HepG2 (cell line): Measurements from ENCODE around the gene NOVA2. TPM values are rescaled to one million over a fixed set of nuclear protein-coding genes. Genes with fewer than 3 reads are reported as not detected.
A peak's percentile ranks its signal among the peaks of the same experiment; 100 is the strongest.

Experiments used
- CTCF ChIP-seq: sonication (generic); formaldehyde crosslinking; IDR thresholded peaks from 2 replicates; pipeline ENCODE4 v1.5.0; 2020; ENCODE audit warnings: mild to moderate bottlenecking, missing genetic modification reagents, moderate library complexity
- FOXM1 ChIP-seq: sonication (generic); formaldehyde crosslinking; IDR thresholded peaks from 2 replicates; pipeline ENCODE4 v1.5.0; 2020; ENCODE audit warnings: missing genetic modification reagents
- FOXO4 ChIP-seq: sonication (generic); formaldehyde crosslinking; conservative IDR thresholded peaks from 2 replicates; pipeline ENCODE4 v1.8.1; 2023; ENCODE audit warnings: missing genetic modification reagents
- HNF1A ChIP-seq, 2 experiments: sonication (generic) in 1 of 2; formaldehyde crosslinking in 1 of 2; IDR thresholded peaks; 2 replicates each; pipeline versions ENCODE4 v1.4.0 to v1.6.1; 2016 to 2020; ENCODE audit warnings: borderline replicate concordance in 1 of 2, low read depth in 1 of 2, mild to moderate bottlenecking in 1 of 2, missing genetic modification reagents in 1 of 2
- NBN ChIP-seq: fragments of 450-650 bp; conservative IDR thresholded peaks from 2 replicates; pipeline ENCODE4 v1.6.1; 2017
- PRDM15 ChIP-seq: sonication (generic); formaldehyde crosslinking; IDR thresholded peaks from 2 replicates; pipeline ENCODE4 v1.4.0; 2020; ENCODE audit warnings: missing genetic modification reagents
- RBM22 ChIP-seq: fragments of 200-400 bp; formaldehyde crosslinking; optimal IDR thresholded peaks from 2 replicates; pipeline ENCODE3; 2017; ENCODE audit warnings: mild to moderate bottlenecking, low read length, moderate library complexity
- SSRP1 ChIP-seq: IDR thresholded peaks from 2 replicates; pipeline ENCODE4 v1.6.1; 2016; ENCODE audit warnings: control low read depth
- TCF12 ChIP-seq, 2 experiments: fragments of 450-650 bp in 1 of 2; sonication (generic) in 1 of 2; formaldehyde crosslinking in 1 of 2; IDR thresholded peaks; 2 replicates each; pipeline versions ENCODE4 v1.6.1 to v1.8.0; 2017 to 2022; ENCODE audit warnings: antibody characterized with exemption in 1 of 2, mild to moderate bottlenecking in 1 of 2, missing genetic modification reagents in 1 of 2, moderate library complexity in 1 of 2
- ZNF121 ChIP-seq: sonication (generic); formaldehyde crosslinking; IDR thresholded peaks from 2 replicates; pipeline ENCODE4 v1.5.0; 2020; ENCODE audit warnings: mild to moderate bottlenecking, missing genetic modification reagents
- ZNF362 ChIP-seq: sonication (generic); formaldehyde crosslinking; IDR thresholded peaks from 2 replicates; pipeline ENCODE4 v1.4.0; 2020; ENCODE audit warnings: missing genetic modification reagents, mild to moderate bottlenecking, borderline replicate concordance
- ZNF639 ChIP-seq: conservative IDR thresholded peaks from 2 replicates; pipeline ENCODE4 v1.6.1; 2018; ENCODE audit warnings: missing genetic modification reagents
- ZNF737 ChIP-seq: sonication (generic); formaldehyde crosslinking; IDR thresholded peaks from 2 replicates; pipeline ENCODE4 v1.5.0; 2020; ENCODE audit warnings: missing genetic modification reagents, mild to moderate bottlenecking, borderline replicate concordance
- polyA plus RNA-seq, 8 experiments: library from polyadenylated mRNA; depleted of rRNA in 3 of 8; stranded (reverse) in 7 of 8; unstranded in 1 of 8; fragments of >200 nt; fragmentation: Illumina TruSeq in 4 of 8; extraction: Trizol in 4 of 8; gene quantifications; 2 replicates each; pipeline versions ENCODE4 v1.2.1 to v1.2.3, GENCODE V29; 2011 to 2016; ENCODE audit warnings: low read depth in 4 of 8, missing spikeins in 1 of 8, mixed read lengths in 1 of 8; ENCODE audit not compliant: insufficient read depth in 1 of 8
- total RNA-seq, 5 experiments: library from RNA; depleted of rRNA; stranded (reverse); fragments of >200 nt; fragmentation: Illumina TruSeq; extraction: Trizol; gene quantifications; 2 replicates each; pipeline ENCODE4 v1.2.3, GENCODE V29; 2016; ENCODE audit warnings: low read depth in 1 of 5

NOVA2 gene
- total and polyA plus RNA-seq, 2 of the 13 experiments (the other 11 are each of a cell fraction or from before 2014, with no cell fraction given), result not detected

GRCh38 chr19:45884682-45885555 is 88.7 kb downstream of the NOVA2 start (continued):
- TF ChIP-seq ZNF737 (no peak), ZNF362 (CRISPR knock-in tag) (no peak), RBM22 (no peak), PRDM15 (CRISPR knock-in tag) (no peak), TCF12 (IDR thresholded peaks at IDR 0.05) (no peak), TCF12 (CRISPR knock-in tag; IDR thresholded peaks at IDR 0.05) (no peak), SSRP1 (no peak), ZNF121 (CRISPR knock-in tag) (no peak), FOXO4 (CRISPR knock-in tag) (0 out of 2 replicates have a peak, but pooled peaks have one; percentile 10), CTCF (CRISPR knock-in tag) (no peak; the same call in 1 of the 2 replicates), ZNF639 (CRISPR knock-in tag) (no peak), FOXM1 (CRISPR knock-in tag) (no peak), HNF1A (IDR thresholded peaks at IDR 0.05; ENCODE audit: low read depth) (no peak), HNF1A (CRISPR knock-in tag; IDR thresholded peaks at IDR 0.05; ENCODE audit: borderline replicate concordance) (peak; percentile 10; the same call in 1 of the 2 replicates), NBN (no peak)
